ENCODE results near the gene PTPN3. TPM values are rescaled to one million over a fixed set of nuclear protein-coding genes. Genes with fewer than 3 reads are reported as not detected.

Gene PTPN3
- total RNA-seq, 2 donors from 2014 or later, result 1.7 to 2.1 TPM

DNA sequence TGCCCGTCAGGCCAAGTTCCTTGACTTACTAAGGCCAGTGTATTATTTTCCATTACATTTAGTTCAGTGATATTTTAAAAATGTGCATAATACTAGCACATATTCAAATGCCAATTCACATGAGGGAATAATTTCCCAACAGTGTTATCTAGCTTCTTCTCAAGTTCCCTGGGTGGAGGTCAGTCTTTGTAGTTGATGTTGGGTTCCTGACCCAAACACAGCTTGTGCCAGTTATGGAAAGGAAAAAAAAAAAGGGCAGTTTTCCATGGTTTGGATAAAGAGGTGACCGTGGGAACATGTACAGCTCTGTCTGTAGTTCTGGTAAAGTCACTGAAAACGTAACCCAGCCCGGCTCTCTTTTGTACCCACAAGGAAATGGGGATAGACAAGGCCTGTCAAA is 11.5 kb upstream of the PTPN3 start:
- DNase-seq (ENCODE audit: low spot score), result no peak
- intact Hi-C loops (cut with DNase I), result loop anchor here in 1 of 2 donors (10.0 kb wide), 1 partner anchor 265 kb away; no protein-coding TSS in a partner anchor

- intact Hi-C loops (cut with DNase I), result no loop called here
- no peak for DNase-seq (ENCODE audit: low spot score)
Measured at GRCh38 chr9:109507421-109507838, 9.3 kb upstream of the PTPN3 start.

DNA sequence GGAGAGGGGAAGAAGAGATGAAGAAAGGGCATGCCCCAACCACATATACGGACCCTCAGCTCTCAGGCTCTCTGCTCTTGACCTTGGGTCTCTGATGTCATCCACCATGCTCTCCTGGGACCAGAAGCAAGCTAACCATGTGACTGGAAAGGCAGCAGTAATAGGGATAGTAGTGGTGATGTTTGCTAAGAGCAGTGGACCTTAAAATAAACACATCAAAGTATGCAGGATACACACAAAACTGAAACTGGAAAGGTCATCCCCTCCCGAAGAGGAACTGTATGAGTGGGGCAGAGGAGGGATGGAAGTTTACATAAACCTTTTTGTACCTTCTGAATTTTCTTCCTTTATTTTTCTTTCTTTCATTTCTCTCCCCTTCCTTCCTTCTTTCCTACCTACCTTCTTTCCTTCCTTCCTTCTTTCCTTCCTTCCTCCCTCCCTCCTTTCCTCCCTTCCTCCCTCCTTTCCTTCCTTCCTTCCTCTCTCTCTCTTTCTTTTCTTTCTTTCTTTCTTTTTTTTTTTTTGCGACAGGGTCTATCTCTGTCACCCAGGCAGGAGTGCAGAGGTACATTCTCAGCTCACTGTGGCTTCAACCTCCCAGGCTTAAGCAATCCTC is 8.1 kb upstream of the PTPN3 start:
- intact Hi-C loops (cut with DNase I), result no loop called here
- no peak for DNase-seq (ENCODE audit: low spot score)

DNA sequence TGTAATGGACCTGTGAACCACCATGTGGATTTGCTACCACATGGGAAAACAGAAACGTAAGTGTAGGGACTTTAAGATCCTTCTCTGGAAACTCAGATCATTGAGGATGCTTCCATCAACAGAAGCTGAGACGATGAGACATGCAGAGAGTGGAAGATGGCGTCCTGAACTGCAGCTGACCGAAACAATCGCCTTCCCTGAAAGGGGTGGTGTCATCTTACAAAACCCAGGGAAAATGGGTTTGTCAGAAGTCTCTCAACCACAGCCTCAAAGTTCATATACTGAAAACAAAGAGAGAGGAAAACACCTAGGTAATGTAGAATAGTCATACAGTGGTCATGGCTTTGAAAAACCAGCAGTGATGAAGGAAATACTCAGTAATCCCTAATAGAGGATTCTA is 6.6 kb upstream of the PTPN3 start:
- intact Hi-C loops (cut with DNase I), result no loop called here
- DNase-seq (ENCODE audit: low spot score), result no peak

DNA sequence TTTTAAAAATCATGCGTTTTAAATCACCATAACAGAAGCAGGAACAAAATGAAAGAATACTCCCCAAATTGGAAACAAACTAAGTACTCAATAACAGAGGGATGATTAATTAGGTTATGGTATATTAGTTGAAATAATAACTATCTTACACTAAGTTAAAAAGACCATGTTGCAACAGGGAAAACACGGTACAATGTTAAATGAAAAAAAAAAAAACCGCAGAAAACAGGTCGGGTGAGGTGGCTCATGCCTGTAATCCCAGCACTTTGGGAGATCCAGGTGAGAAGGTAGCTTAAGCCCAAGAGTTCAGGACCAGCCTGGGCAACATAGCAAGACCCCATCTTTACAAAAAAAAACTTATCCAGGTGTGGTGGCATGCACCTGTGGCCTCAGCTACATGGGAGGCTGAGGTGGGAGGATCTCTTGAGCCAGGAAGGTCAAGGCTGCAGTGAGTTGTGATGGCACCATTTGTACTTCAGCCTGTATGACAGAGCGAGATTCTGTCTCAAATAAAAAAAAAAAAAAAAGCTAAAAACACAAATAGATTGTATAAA is 2.4 kb upstream of the PTPN3 start:
- no peak for DNase-seq (ENCODE audit: low spot score)
- intact Hi-C loops (cut with DNase I), result no loop called here

DNA sequence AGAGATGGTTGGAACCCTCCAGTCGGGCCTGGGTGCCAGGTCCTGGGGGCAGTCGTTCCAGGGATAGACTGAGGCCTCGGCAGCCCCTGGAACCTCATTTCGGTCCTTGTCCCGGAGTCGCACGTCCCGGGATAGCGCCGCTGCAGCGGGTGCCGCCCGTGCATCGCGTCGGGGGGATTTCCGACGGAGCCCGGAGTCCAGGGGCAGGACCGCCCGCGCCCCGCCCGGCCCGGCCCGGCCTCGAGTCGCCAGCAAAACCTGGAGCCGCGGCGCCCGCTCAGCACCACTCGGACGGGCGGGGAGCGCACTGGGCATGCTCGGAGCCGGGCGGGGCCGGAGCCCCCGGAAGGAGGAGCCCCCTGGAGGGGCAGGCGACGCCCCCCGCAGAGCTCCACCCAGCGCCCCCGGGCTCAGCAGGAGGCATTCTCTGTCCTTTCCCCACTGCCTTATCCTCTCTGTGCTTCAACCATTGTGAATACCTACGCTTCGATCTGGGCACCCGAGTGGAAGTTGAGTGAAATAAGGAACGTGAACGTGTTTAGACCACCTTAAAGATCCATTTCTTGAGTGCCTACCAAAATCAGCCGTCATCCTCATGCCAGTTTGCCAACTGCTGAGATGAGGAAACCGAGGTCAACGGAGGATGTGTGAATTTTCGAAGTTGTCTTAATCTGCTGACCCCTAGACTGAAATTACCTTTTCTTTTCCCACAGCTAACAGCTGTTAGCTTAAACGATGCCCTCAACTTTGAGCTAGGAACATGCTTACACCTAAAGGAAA is 1.7 kb upstream of the PTPN3 start:
- DNase-seq (ENCODE audit: low spot score), result peak; percentile 84
- intact Hi-C loops (cut with DNase I), result no loop called here

DNA sequence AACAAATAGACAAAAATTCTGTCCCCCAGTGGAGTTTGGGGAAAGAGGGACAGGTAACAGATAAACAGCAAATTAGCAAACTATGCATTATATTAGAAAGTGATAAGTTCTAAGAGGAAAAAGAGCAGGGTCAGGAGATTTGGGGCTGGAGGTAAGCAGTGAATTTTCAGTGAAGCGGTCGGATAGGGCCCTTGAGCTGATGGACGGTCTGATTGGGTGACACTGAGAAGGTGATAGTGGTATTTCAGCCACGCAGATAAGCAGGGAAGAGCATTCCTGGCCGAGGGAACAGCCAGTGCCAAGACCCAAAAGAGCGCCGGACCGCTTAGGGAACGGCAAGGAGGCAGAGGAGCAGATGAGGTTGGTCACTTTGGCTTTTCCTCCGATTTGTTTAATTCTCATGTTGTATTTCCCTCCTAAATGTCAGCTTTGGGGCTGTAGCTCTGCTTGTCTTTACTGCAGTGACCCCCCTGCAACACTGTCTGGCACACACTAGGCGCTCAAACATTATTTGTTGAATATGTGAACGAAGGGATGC is 1.1 kb upstream of the PTPN3 start:
- intact Hi-C loops (cut with DNase I), result no loop called here
- no peak for DNase-seq (ENCODE audit: low spot score)

DNA sequence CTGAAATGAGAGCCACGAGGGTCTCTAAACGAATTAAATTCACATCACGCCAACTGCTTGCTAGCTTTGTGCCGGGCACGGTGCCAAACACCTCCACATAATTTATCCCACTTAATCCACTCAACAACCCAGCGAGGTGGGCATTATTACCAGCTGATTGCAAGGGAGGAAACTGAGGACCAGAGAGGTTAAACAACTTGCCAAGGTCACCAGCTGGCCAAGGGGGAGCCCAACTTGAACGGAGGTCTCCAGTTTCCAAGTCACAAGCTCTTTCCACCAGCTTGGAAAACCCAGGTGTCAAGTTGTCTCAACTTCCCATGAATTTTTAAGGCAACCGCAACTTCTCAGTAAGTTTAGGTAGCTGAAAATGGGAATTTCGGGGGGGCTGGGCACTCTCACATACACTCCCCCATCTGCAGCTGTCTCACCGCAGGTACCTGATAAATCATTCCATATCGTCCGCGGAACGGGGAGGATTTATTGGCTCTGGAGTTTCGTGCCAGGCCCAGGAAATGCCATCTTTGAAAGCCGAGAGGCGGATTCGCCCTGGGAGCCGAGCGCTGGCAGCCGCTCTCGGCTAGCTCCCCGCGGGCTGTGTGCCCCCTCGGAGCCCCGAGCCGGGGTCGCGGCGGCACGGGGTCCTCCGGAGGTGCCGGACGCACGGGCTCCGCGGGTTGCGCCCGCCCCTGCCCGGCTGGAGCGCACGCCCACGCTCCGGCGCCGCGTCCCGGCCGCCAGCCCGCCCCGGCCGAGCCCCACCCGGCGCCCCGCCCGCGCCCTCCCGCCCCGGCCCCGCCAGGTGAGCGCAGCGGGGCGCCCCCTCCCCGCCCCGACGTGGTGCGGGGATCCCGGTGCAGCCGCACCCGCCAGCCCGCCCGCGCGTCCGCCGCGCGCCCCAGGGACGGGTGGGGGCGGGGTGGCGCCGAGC is 617 bp downstream of the PTPN3 start:
- no peak for DNase-seq (ENCODE audit: low spot score)
- intact Hi-C loops (cut with DNase I), result no loop called here

- intact Hi-C loops (cut with DNase I), result no loop called here
- no peak for DNase-seq (ENCODE audit: low spot score)
Measured at GRCh38 chr9:109496841-109497225, 1.3 kb downstream of the PTPN3 start.

- no peak for DNase-seq (ENCODE audit: low spot score)
- intact Hi-C loops (cut with DNase I), result no loop called here
Measured at GRCh38 chr9:109496218-109496617, 1.9 kb downstream of the PTPN3 start.

GRCh38 chr9:109493648-109494047 is 4.5 kb downstream of the PTPN3 start:
- intact Hi-C loops (cut with DNase I), result no loop called here
- no peak for DNase-seq (ENCODE audit: low spot score)

- no peak for DNase-seq (ENCODE audit: low spot score)
- intact Hi-C loops (cut with DNase I), result no loop called here
Measured at GRCh38 chr9:109491590-109491989, 6.5 kb downstream of the PTPN3 start.

DNA sequence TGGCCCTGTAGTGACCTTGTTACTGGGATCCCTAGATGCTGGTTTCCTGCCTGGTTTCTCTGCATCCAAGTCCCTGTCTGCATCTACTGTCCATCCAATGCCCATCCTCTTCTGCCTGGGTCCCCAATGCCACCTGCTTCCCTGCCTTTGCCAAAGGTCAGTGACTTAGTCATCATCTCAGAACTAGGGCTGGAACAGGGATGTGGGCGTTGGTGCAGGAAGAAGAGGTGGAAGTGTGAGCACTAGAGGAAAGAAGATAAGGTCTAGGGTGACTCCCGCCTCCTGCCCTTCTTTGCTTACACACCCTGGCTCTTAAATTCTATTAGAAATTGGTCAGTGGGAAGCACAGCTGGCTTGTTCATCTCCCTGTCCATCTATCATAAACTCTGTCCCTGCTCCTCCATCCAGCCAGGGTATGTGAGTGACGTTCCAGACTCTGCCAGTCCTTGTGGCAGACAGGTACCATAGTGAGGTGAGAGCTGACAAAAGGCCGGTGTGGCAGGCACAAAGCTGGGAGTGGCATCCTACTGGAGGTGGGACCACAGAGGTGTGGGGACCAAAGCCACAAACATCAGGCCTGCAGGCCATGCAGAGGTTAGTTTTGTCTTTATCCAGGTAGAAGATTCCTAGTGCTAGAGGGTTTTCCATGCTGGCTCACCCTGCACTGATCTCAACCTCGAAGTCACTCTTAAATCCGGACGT is 9.2 kb downstream of the PTPN3 start:
- intact Hi-C loops (cut with DNase I), result no loop called here
- DNase-seq (ENCODE audit: low spot score), result no peak

GRCh38 chr9:109488351-109488750 is 9.8 kb downstream of the PTPN3 start:
- no peak for DNase-seq (ENCODE audit: low spot score)
- intact Hi-C loops (cut with DNase I), result no loop called here

DNA sequence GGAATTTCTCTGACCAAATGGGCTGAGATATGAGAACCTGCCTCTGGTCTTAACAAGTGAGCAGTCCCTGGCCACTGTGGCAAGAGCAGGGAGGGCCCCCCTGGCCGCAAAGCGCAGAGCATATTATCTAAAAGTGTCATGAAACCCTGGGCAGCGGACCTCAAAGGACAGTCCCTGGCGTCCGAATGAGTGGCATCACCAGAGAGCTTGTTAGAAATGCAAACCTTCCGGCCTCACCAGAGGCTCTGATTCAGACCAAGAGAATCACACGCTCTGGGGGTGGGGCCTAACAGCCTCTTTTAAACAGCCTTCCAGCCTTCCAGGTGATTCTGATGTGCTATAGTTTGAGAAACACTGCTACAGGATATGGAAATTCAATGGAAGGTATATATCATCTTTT is 10.9 kb downstream of the PTPN3 start:
- DNase-seq (ENCODE audit: low spot score), result no peak

GRCh38 chr9:109483744-109484429 is 14.2 kb downstream of the PTPN3 start:
- intact Hi-C loops (cut with DNase I), result no loop called here

More for the DNA sequence above, 10.9 kb downstream of the PTPN3 start:
- intact Hi-C loops (cut with DNase I), result no loop called here

GRCh38 chr9:109482391-109482916 is 15.7 kb downstream of the PTPN3 start:
- intact Hi-C loops (cut with DNase I), result no loop called here
- no peak for DNase-seq (ENCODE audit: low spot score)

More at GRCh38 chr9:109483744-109484429, 14.2 kb downstream of the PTPN3 start:
- DNase-seq (ENCODE audit: low spot score), result no peak

DNA sequence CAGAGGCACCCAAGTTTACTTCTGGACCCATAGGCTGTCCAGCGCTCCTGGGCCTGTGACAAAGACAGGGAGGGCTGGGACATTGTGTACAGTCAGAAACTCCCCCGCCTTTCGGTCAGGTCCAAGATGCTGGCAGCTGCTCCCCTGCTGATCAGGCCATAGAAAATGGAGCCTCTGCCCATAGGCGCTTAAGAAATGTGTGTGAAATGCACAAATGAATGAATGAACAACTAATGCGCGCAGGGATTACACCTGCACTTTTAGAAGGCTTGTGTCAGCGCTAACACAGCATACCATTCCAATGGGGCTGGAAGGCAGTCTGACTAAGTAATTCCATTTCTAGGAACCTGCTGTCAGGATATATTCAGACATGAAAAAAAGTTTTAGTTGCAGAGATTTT is 16.3 kb downstream of the PTPN3 start:
- no peak for DNase-seq (ENCODE audit: low spot score)
- intact Hi-C loops (cut with DNase I), result no loop called here
